T-cell (primary cell): ENCODE results near the gene GJB4. TPM values are rescaled to one million over a fixed set of nuclear protein-coding genes. Genes with fewer than 3 reads are reported as not detected.

Experiments used
- ATAC-seq, 4 experiments: fragments of 200-7000 bp in 3 of 4; fragments of 150-1000 bp in 1 of 4; cut with Tn5 transposase; replicated peaks in 1 of 4; 1 replicate in 3 of 4; 2 replicates in 1 of 4; pipeline ENCODE4 v1.10.0; 2021; ENCODE audit warnings: moderate library complexity in 3 of 4, mild to moderate bottlenecking in 2 of 4, moderate number of reproducible peaks in 1 of 4
- CTCF ChIA-PET, 2 donors: fragments of 300-600 bp; sonication (Branson Sonifier 250); formaldehyde crosslinking; loops; one replicate each; lab custom pipeline; 2022; ENCODE audit warnings: antibody characterized with exemption in 2 of 2; lab: Charles Lee
- POLR2A ChIA-PET, 2 donors: fragments of 300-600 bp; sonication (Branson Sonifier 250); formaldehyde crosslinking; loops; one replicate each; lab custom pipeline; 2022; ENCODE audit warnings: antibody characterized with exemption in 2 of 2; lab: Charles Lee
- DNase-seq, 35 experiments: peaks; one replicate each; pipeline versions ENCODE4 v3.0.0 to v3.0.0-alpha.2; 2013 to 2023
- H3K27ac ChIP-seq: one replicate; pipeline ENCODE4 v1.5.1; 2013; ENCODE audit warnings: low read length
- H3K27me3 ChIP-seq, 2 experiments: replicated peaks in 1 of 2; 1 replicate in 1 of 2; 2 replicates in 1 of 2; pipeline versions ENCODE4 v1.6.1 to v1.7.0; 2013; ENCODE audit warnings: low read length in 1 of 2, mixed read lengths in 1 of 2; ENCODE audit not compliant: control insufficient read depth in 2 of 2, insufficient read depth in 2 of 2; ENCODE audit errors: extremely low read depth in 1 of 2
- H3K36me3 ChIP-seq, 2 donors: 1 replicate in 1 of 2; 2 replicates in 1 of 2; pipeline versions ENCODE4 v1.6.1 to v1.7.0; 2013; ENCODE audit warnings: low read length in 1 of 2; ENCODE audit not compliant: control insufficient read depth in 2 of 2, insufficient read depth in 1 of 2; ENCODE audit errors: extremely low read depth in 1 of 2
- H3K4me1 ChIP-seq, 2 experiments: 1 replicate in 1 of 2; 2 replicates in 1 of 2; pipeline versions ENCODE4 v1.6.1 to v1.7.0; 2013; ENCODE audit warnings: low read length in 2 of 2, mixed read lengths in 1 of 2; ENCODE audit not compliant: insufficient read depth in 2 of 2, control insufficient read depth in 1 of 2; ENCODE audit errors: extremely low read depth in 1 of 2
- H3K4me3 ChIP-seq, 2 donors: 1 replicate in 1 of 2; 2 replicates in 1 of 2; pipeline versions ENCODE4 v1.5.1 to v1.7.0; 2013; ENCODE audit warnings: mild to moderate bottlenecking in 2 of 2, low read length in 1 of 2, moderate library complexity in 1 of 2; ENCODE audit not compliant: control insufficient read depth in 1 of 2; ENCODE audit errors: extremely low read depth in 1 of 2
- H3K9me3 ChIP-seq: 2 replicates; pipeline ENCODE4 v1.7.0; 2013
- H3K27ac Mint-ChIP-seq, 2 donors: one replicate each; pipeline ENCODE4 v1.8.0; 2020 to 2021; ENCODE audit warnings: mild to moderate bottlenecking in 2 of 2, mixed read lengths in 2 of 2
- H3K27me3 Mint-ChIP-seq, 2 donors: one replicate each; pipeline ENCODE4 v1.8.0; 2021 to 2022; ENCODE audit warnings: mixed read lengths in 2 of 2
- H3K36me3 Mint-ChIP-seq: one replicate; pipeline ENCODE4 v1.8.0; 2021; ENCODE audit warnings: mixed read lengths
- H3K4me1 Mint-ChIP-seq, 3 donors: one replicate each; pipeline ENCODE4 v1.8.0; 2020 to 2022; ENCODE audit warnings: mixed read lengths in 3 of 3, mild to moderate bottlenecking in 1 of 3
- H3K4me3 Mint-ChIP-seq, 3 donors: one replicate each; pipeline ENCODE4 v1.8.0; 2020 to 2022; ENCODE audit warnings: mild to moderate bottlenecking in 3 of 3, mixed read lengths in 3 of 3, moderate library complexity in 3 of 3
- H3K9me3 Mint-ChIP-seq, 3 donors: one replicate each; pipeline ENCODE4 v1.8.0; 2020 to 2022; ENCODE audit warnings: mixed read lengths in 3 of 3
- WGBS: methylation state at CpG from one replicate; pipeline ENCODE4 v1.1.5; 2013; ENCODE audit warnings: missing lambda C conversion rate; ENCODE audit not compliant: insufficient coverage; 5-methylcytosine and 5-hydroxymethylcytosine counted together
- total RNA-seq, 35 experiments: library from RNA in 6 of 35; stranded (reverse) in 6 of 35; fragments of 120-200 nt in 1 of 35; gene quantifications; one replicate each; pipeline versions ENCODE4 v1.2.1 to v1.2.4 and lab custom pipeline; 2013 to 2026

The GJB4 gene
- total RNA-seq, 5 donors from 2014 or later (not counting 1 experiment from before 2014, with no cell fraction given): not detected

DNA sequence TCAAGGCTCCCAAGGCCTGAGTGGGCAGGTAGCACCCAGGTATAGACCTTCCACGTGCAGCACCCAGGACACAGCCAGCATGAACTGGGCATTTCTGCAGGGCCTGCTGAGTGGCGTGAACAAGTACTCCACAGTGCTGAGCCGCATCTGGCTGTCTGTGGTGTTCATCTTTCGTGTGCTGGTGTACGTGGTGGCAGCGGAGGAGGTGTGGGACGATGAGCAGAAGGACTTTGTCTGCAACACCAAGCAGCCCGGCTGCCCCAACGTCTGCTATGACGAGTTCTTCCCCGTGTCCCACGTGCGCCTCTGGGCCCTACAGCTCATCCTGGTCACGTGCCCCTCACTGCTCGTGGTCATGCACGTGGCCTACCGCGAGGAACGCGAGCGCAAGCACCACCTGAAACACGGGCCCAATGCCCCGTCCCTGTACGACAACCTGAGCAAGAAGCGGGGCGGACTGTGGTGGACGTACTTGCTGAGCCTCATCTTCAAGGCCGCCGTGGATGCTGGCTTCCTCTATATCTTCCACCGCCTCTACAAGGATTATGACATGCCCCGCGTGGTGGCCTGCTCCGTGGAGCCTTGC, 1.7 kb downstream of the GJB4 start:
- H3K4me1 ChIP-seq: no peaks in the 10 kb centered on the region
- Mint-ChIP-seq H3K9me3 (no peaks in the 10 kb centered on the region), H3K36me3 (no peaks in the 10 kb centered on the region), H3K4me1 (no peaks in the 10 kb centered on the region), H3K27me3 (peaks cover 12 to 20% of the 10 kb centered on the region in 2 donors), H3K4me3 (no peak overlapping the region), H3K27ac (no peak overlapping the region)
- DNase-seq (no peak), ATAC-seq (no peak)
- H3K36me3 ChIP-seq: no peaks in the 10 kb centered on the region
- no peak overlapping the region for H3K27ac ChIP-seq
- CTCF ChIA-PET: no interaction called here
- no peak overlapping the region for H3K4me3 ChIP-seq
- H3K9me3 ChIP-seq: no peaks in the 10 kb centered on the region
- peaks cover 0 to 54% of the 10 kb centered on the region in 2 experiments for H3K27me3 ChIP-seq
- 90% methylated on average over 32 of the region's 33 CpGs for WGBS
- POLR2A ChIA-PET: no interaction called here

DNA sequence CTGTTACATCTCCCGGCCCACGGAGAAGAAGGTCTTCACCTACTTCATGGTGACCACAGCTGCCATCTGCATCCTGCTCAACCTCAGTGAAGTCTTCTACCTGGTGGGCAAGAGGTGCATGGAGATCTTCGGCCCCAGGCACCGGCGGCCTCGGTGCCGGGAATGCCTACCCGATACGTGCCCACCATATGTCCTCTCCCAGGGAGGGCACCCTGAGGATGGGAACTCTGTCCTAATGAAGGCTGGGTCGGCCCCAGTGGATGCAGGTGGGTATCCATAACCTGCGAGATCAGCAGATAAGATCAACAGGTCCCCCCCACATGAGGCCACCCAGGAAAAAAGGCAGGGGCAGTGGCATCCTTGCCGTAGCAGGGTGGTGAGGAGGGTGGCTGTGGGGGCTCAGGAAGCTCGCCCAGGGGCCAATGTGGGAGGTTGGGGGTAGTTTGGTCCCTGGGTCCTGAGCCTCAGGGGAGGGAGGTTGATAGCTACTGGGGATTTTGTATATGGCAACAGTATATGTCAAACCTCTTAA, 2.3 kb downstream of the GJB4 start:
- Mint-ChIP-seq H3K27ac (no peak overlapping the region), H3K4me3 (no peak overlapping the region), H3K9me3 (no peaks in the 10 kb centered on the region), H3K4me1 (no peaks in the 10 kb centered on the region), H3K27me3 (peaks cover 12 to 18% of the 10 kb centered on the region in 2 donors), H3K36me3 (no peaks in the 10 kb centered on the region)
- ChIA-PET CTCF (no interaction called here), POLR2A (no interaction called here)
- ATAC-seq: no peak
- Histone ChIP-seq H3K4me1 (no peaks in the 10 kb centered on the region), H3K27ac (no peak overlapping the region), H3K36me3 (no peaks in the 10 kb centered on the region), H3K27me3 (peaks cover 0 to 54% of the 10 kb centered on the region in 2 experiments), H3K4me3 (no peak overlapping the region), H3K9me3 (no peaks in the 10 kb centered on the region)
- DNase-seq: no peak
- 82% methylated on average over 9 of the region's 13 CpGs for WGBS

DNA sequence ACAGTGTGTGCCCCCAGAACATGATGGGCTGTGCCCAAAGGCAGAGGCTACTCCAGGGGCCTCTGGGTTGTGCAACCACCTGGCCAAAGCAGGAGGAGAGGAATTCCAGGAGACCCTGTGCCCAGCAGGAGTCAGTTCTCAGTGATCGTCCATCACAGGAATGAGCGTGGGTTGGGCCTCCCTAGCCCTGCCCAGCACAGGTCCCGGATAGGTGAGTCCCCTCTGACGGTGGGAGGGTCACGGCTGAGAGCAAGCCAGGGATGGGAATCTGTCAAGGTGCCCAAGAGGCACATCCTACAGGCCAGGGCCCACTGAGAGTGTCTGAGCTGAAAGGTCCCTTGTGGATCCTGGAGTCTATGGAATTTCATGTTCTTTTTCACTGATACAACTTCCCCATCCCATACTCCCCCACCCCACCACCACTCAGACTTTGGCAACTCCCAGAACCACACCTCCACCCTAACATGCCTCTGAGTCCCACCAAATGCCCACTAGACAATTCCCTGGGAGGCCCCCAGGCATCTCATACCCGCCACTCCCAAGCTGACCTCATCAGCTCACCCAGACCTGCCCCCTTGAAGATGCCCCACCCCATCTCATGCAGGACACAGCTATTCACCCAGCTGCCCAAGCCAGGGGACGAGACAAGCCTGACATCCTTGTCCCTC, 3.1 kb downstream of the GJB4 start:
- CTCF ChIA-PET: no interaction called here
- no peak overlapping the region for H3K27ac ChIP-seq
- H3K4me1 Mint-ChIP-seq: no peaks in the 10 kb centered on the region
- no peak for ATAC-seq
- POLR2A ChIA-PET: no interaction called here
- no peaks in the 10 kb centered on the region for H3K4me1 ChIP-seq
- H3K36me3 ChIP-seq: no peaks in the 10 kb centered on the region
- no peak for DNase-seq
- no peak overlapping the region for H3K27ac Mint-ChIP-seq
- H3K9me3 ChIP-seq: no peaks in the 10 kb centered on the region
- H3K4me3 ChIP-seq: no peak overlapping the region
- no peaks in the 10 kb centered on the region for H3K36me3 Mint-ChIP-seq
- no peaks in the 10 kb centered on the region for H3K9me3 Mint-ChIP-seq
- H3K27me3 Mint-ChIP-seq: peaks cover 12 to 18% of the 10 kb centered on the region in 2 donors
- WGBS: 66% methylated on average over 5 of the region's 7 CpGs
- no peak overlapping the region for H3K4me3 Mint-ChIP-seq
- H3K27me3 ChIP-seq: peaks cover 0 to 50% of the 10 kb centered on the region in 2 experiments

DNA sequence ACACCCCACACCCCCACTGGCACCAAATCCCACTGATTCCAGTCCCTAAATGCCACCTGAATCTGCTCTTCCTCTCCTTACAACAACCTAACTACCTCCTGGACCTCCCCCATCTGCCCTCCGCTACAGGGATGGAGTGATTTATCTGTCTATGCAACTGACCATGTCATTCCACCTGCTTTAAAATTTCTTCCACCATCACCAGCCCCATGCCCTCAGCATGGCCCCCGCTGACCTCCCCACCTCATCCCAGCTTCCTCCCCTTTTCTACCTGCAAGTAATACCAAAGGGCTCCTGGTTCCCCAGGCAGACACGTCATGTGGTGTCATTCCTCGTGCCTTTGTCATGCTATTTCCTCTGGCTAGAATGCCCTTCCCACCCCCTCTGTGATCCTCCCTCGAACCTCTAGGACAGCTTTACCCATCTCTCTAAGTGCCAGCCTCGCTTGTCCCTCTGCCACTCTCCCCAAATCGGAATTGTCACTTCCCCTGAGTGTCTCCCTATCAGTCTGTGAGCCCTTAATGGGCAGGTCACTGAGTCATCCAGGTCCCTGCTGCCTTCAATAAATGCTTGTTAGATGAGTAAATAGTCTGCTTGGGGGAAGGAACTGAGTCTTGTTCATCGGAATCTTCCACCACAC, 3.7 kb downstream of the GJB4 start:
- H3K4me1 Mint-ChIP-seq: no peaks in the 10 kb centered on the region
- H3K9me3 ChIP-seq: no peaks in the 10 kb centered on the region
- H3K9me3 Mint-ChIP-seq: no peaks in the 10 kb centered on the region
- peaks cover 12 to 18% of the 10 kb centered on the region in 2 donors for H3K27me3 Mint-ChIP-seq
- WGBS: 63% methylated on average over 4 of the region's 8 CpGs
- no peak for ATAC-seq
- H3K36me3 Mint-ChIP-seq: no peaks in the 10 kb centered on the region
- peaks cover 0 to 46% of the 10 kb centered on the region in 2 experiments for H3K27me3 ChIP-seq
- H3K36me3 ChIP-seq: no peaks in the 10 kb centered on the region
- ChIA-PET POLR2A (no interaction called here), CTCF (no interaction called here)
- H3K27ac Mint-ChIP-seq: no peak overlapping the region
- no peak overlapping the region for H3K4me3 ChIP-seq
- no peak for DNase-seq
- H3K4me3 Mint-ChIP-seq: no peak overlapping the region
- H3K4me1 ChIP-seq: no peaks in the 10 kb centered on the region
- no peak overlapping the region for H3K27ac ChIP-seq

DNA sequence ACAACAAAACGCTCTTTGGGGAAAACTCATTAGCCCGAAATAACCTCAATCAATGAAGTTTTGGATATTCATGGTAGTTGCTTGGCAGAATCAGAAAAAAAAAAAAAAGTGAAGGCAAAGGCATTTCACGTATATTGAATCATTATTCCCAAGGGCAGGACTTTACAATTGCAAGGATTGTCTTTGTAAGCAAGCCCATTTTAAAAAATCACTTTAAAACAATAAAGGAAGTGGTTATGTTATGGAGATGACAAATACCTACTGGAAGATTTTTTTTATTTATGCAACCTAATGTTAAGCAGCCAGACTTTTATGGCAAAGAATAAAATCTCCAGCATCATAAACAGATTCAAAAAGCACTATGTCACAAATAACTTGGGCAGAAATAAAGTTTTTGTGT, 9.3 kb downstream of the GJB4 start:
- POLR2A ChIA-PET: no interaction called here
- ATAC-seq (no peak), DNase-seq (no peak)
- peaks cover 0 to 15% of the 10 kb centered on the region in 2 experiments for H3K27me3 ChIP-seq
- H3K4me3 Mint-ChIP-seq: no peak overlapping the region
- CTCF ChIA-PET: no interaction called here
- H3K36me3 ChIP-seq: no peaks in the 10 kb centered on the region
- H3K9me3 Mint-ChIP-seq: no peaks in the 10 kb centered on the region
- WGBS: 100% methylated on average over 1 of the region's 3 CpGs
- H3K9me3 ChIP-seq: no peaks in the 10 kb centered on the region
- H3K27me3 Mint-ChIP-seq: peaks cover 0 to 3% of the 10 kb centered on the region in 2 donors
- H3K4me1 Mint-ChIP-seq: no peaks in the 10 kb centered on the region
- no peak overlapping the region for H3K27ac Mint-ChIP-seq
- no peaks in the 10 kb centered on the region for H3K4me1 ChIP-seq
- H3K4me3 ChIP-seq: no peak overlapping the region
- no peaks in the 10 kb centered on the region for H3K36me3 Mint-ChIP-seq
- H3K27ac ChIP-seq: no peak overlapping the region

DNA sequence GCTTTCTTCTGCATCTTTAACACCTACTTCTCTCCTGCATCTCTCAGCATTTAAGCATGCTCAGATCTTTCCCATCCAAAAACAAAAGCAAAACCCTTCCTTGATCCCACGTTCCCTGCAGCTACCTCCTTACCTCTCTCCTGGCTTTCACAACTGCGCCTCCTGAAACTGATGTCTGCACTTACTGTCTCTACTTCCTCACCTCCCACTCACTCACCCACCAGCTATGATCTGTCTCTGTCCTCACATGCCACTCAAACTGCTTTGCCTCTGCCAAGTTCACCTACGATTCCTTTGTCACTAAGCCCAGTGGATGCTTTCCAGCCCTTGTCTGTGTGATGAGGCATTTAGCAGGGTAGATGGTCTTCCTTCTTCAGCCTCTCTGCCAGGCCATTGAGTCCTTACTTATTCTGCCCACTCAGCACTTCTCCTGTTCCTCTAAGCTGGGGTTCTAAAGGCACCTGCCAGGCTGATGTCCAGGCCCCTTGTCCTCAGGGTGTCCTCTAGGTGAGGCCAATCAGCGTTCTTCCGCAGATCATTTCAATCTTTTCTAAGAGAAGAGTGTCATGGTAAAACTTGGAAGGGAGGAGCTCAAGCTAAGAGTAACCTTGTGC, 11.5 kb downstream of the GJB4 start:
- Mint-ChIP-seq H3K4me1 (no peaks in the 10 kb centered on the region), H3K27ac (no peak overlapping the region), H3K27me3 (peaks cover 0 to 3% of the 10 kb centered on the region in 2 donors), H3K9me3 (no peaks in the 10 kb centered on the region), H3K4me3 (no peak overlapping the region), H3K36me3 (no peaks in the 10 kb centered on the region)
- H3K36me3 ChIP-seq: no peaks in the 10 kb centered on the region
- no peak overlapping the region for H3K27ac ChIP-seq
- H3K4me1 ChIP-seq: no peaks in the 10 kb centered on the region
- ATAC-seq: no peak
- POLR2A ChIA-PET: no interaction called here
- peaks cover 0 to 17% of the 10 kb centered on the region in 2 experiments for H3K27me3 ChIP-seq
- CTCF ChIA-PET: no interaction called here
- 75% methylated on average over 5 of the region's 5 CpGs for WGBS
- H3K4me3 ChIP-seq: no peak overlapping the region
- DNase-seq: no peak
- H3K9me3 ChIP-seq: no peaks in the 10 kb centered on the region
